Activated T-helper 1 cell treated with Interleukin-2 at 50 U/mL for 16 hours (primary cell): ENCODE data around the gene SPTY2D1.
A peak's percentile ranks its signal among the peaks of the same experiment; 100 is the strongest.
"Not testable (repeated sequence)": the region's sequence is repeated elsewhere in the genome, so short reads cannot be mapped to it uniquely, and the experiment has no call there.

Experiments used
- DNase-seq: peaks from one replicate; pipeline ENCODE4 v3.0.0-alpha.2; 2020; ENCODE audit warnings: low read depth

SPTY2D1 gene

DNA sequence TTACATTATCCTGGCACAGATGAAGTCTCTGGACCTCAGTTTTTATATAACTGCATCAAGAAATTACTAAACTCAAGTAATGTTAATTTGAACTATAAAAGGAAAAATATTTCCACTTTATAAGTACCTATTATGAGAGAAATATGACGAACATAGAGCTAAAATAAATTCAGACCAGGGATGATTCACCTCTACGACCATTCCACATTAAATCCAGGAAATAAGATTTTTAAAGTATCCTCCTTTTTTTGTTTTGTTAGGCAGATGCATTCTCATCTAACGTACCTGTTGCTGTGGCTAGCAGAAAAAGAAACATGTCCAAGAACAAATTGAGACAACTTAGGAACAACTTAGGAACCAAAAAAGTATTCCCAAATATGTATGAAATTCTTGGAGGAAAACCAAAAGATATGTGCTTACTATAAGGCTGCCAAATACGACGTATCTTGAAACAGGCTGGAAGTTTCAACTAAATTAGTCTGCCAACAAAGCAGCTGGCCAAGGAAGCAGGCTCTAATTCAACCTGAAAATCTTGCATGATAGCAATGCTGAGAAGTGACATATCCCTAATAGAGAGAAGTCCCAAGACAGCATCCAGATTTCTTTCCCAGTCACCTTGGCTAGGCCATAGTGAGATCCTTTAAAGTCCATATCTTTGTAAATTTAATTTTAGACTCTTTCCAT is 15.7 kb downstream of the SPTY2D1 start:
- DNase-seq, result no peak

GRCh38 chr11:18617688-18618341 is 16.3 kb downstream of the SPTY2D1 start:
- DNase-seq, result no peak

- no peak for DNase-seq
Observed at GRCh38 chr11:18615628-18616392, 18.3 kb downstream of the SPTY2D1 start.

DNA sequence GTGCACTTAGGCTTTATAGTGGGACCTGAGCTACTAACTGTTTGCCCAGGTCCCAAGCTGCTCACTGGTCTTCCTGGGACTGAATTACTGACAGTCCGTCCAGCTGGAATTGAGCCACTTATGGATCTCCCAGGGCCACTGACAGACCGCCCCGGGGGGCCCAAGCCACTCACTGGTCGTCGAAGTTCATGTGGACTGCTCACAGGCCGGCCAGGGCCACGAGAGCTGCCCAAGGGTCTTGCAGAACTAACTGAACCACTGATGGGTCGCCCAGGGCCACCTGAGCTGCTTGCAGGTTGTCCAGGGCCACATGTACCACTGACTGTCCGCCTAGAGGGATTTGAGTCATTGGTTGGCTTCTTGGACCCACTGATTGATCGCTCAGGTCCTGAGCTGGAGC is 19.5 kb downstream of the SPTY2D1 start:
- no peak for DNase-seq

DNA sequence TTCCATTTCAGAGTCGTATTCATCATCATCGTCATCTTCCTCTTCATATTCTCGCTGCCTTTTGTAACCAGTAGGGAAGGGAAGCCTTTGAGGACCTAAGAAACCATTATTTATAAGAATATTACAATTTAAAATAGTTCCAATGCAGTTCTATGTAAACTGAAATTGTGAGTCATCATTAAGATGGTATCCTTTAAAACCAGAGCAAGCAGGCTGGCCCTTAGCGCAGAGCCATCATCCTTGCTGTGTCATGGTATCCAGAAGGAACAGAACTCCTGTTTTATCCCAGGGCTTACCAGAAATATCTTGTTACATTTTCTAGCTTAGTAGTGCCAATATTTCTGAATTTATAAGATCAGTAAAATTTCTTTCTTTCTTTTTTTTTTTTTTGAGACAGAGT is 21.7 kb downstream of the SPTY2D1 start:
- DNase-seq, result no peak

DNA sequence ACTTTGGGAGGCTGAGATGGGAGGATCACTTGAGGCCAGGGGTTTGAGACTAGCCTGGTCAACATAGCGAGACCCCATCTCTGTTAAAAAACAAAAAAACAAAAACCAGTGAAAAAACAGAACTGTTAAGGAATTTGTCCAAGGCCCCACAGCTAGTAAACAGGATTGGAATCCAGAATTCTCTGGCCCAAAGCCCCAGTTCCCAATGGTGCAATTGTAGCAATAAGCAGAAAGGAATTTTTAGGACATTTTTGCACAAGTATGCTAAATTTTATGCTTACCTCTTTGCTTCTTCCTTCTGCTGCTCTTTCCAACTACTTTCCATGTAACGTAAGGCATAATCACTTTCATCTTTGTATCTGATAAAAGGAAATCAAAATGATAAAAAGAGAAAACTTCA is 22.9 kb downstream of the SPTY2D1 start:
- no peak for DNase-seq

- no peak for DNase-seq
Observed at GRCh38 chr11:18608376-18608775, 25.8 kb downstream of the SPTY2D1 start.

- no peak for DNase-seq
Observed at GRCh38 chr11:18600915-18601569, 33.1 kb downstream of the SPTY2D1 start.

- DNase-seq, result no peak
Observed at GRCh38 chr11:18599739-18600230, 34.4 kb downstream of the SPTY2D1 start, which contains the start of gene MISFA. MISFA (plus strand) TSS chr11:18599789; CDS start chr11:18599929, 140 bp downstream.

- no peak for DNase-seq
Observed at GRCh38 chr11:18594999-18595749, 39.0 kb downstream of the SPTY2D1 start.

DNA sequence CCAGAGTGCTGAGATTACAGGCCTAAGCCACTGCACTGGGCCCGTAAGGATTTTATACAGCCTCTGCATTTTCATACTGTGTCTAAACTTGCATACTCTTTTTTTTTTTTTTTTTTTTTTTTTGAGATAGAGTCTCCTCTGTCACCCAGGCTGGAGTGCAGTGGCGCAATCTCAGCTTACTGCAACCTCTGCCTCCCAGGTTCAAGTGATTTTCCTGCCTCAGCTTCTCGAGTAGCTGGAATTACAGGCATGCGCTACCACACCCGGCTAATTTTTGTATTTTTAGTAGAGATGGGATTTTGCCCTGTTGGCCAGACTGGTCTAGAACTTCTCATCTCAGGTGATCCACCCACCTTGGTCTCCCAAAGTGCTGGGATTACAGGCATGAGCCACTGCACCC is 40.1 kb downstream of the SPTY2D1 start:
- not testable (repeated sequence) for DNase-seq

- DNase-seq, result no peak
Observed at GRCh38 chr11:18590571-18590970, 43.6 kb downstream of the SPTY2D1 start.

GRCh38 chr11:18588297-18589252 is 45.6 kb downstream of the SPTY2D1 start, which contains the start of gene UEVLD:
UEVLD (minus strand) TSS chr11:18588734; CDS start chr11:18588654, 80 bp downstream.
- peak; percentile 41 for DNase-seq

DNA sequence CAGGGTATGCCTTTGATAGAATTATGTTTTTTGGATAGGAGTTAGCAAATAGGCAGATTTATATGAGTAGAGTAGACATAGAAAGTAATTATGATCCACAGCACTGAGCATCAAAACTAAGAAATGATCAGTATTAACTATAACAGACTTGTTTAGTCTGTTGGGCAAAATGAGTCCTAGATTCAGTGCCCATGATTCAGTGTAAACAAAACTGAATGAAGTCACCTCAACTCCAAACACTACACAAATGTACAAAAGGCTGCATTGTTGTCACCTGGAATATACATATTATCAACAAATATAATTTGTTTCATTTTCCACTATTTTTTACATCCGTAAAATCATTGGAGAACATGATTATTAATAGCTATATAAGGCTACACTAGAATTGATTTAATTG is 52.3 kb downstream of the SPTY2D1 start:
- DNase-seq, result no peak

DNA sequence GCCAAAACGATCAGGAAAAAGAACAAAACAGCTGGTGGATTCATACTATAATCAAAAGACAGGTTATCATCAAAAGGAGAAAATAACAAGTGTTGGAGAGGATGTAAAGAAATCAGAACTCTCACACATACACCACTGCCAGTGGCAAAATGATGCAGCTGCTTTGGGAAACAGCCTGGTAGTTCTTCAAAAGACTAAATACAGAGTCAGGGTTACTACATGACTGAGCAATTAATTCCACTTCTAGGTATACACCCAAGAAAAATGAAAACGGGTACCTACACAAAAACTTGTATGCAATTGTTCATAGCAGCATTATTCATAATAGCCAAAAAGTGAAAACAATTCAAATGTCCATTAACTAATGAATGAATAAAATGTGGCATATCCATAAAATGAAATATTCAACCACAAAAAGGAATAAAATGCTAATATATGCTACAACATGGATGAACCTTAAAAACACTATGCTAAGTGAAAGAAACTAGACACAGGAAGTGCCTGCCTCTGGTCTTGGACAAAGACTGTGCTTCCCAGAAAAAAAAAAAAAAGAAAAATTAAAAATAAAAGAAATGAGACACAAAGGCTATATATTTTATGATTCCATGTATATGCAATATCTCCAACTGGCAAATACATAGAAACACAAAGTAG is 53.9 kb downstream of the SPTY2D1 start:
- no peak for DNase-seq

GRCh38 chr11:18578975-18579598 is 55.1 kb downstream of the SPTY2D1 start:
- DNase-seq, result no peak

GRCh38 chr11:18575361-18575760 is 58.8 kb downstream of the SPTY2D1 start:
- no peak for DNase-seq

GRCh38 chr11:18567081-18567480 is 67.1 kb downstream of the SPTY2D1 start:
- DNase-seq, result no peak

DNA sequence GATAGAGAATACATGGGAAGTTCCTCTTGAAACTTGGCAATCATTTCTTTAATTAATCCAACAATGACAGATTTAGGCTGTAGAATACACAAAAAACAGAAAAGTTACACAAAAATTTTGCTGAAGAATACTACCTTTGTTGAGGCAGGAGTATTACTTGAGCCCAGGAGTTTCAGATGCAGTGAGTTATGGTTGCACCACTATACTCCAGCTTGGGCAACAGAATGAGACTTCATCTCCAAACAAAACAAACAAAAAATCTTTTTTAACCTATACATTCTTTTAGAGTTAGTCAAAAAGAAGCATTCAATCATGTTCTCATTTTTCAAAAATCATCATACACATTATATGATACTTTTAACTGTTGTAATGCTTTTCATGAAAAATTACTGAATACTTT is 67.7 kb downstream of the SPTY2D1 start:
- no peak for DNase-seq
